Loucy (cell line): ENCODE measurements around the gene GPRIN1.

ENCODE experiments used
- H2AFZ ChIP-seq: fragments of 200-600 bp; sonication (generic); 2 replicates; pipeline ENCODE4 v1.6.0; 2016; ENCODE audit warnings: antibody characterized with exemption, mild to moderate bottlenecking, low read length, moderate library complexity
- H3F3A ChIP-seq: fragments of 200-600 bp; 2 replicates; pipeline ENCODE4 v1.6.0; 2016; ENCODE audit warnings: antibody characterized with exemption, low read depth, mild to moderate bottlenecking
- H3K27me3 ChIP-seq: fragments of 200-600 bp; sonication (generic); 2 replicates; pipeline ENCODE4 v1.6.1; 2014; ENCODE audit warnings: low read length, mild to moderate bottlenecking; ENCODE audit not compliant: insufficient read depth, poor library complexity, severe bottlenecking
- H3K36me3 ChIP-seq: fragments of 200-600 bp; sonication (generic); 2 replicates; pipeline ENCODE4 v1.6.1; 2016; ENCODE audit warnings: low read length; ENCODE audit not compliant: insufficient read depth
- H3K4me1 ChIP-seq: fragments of 200-600 bp; sonication (generic); 2 replicates; pipeline ENCODE4 v1.5.1; 2014; ENCODE audit warnings: low read length, mild to moderate bottlenecking; ENCODE audit not compliant: insufficient read depth, poor library complexity, severe bottlenecking
- H3K4me2 ChIP-seq: fragments of 200-600 bp; sonication (generic); 2 replicates; pipeline ENCODE4 v1.6.0; 2014; ENCODE audit warnings: antibody characterized with exemption, low read length, low read depth, mild to moderate bottlenecking; ENCODE audit not compliant: poor library complexity, severe bottlenecking
- H3K4me3 ChIP-seq: fragments of 200-600 bp; sonication (generic); 2 replicates; pipeline ENCODE4 v1.5.1; 2014; ENCODE audit warnings: low read length, mild to moderate bottlenecking, mixed read lengths; ENCODE audit not compliant: poor library complexity, severe bottlenecking
- H3K79me2 ChIP-seq: fragments of 200-600 bp; sonication (generic); 2 replicates; pipeline ENCODE4 v1.6.1; 2014; ENCODE audit warnings: low read length; ENCODE audit not compliant: insufficient read depth
- H3K9ac ChIP-seq: fragments of 200-600 bp; sonication (generic); 2 replicates; pipeline ENCODE4 v1.6.0; 2014; ENCODE audit warnings: mild to moderate bottlenecking, low read depth, low read length, moderate library complexity; ENCODE audit not compliant: poor library complexity, severe bottlenecking
- H3K9me2 ChIP-seq: fragments of 200-600 bp; sonication (generic); replicated peaks from 2 replicates; pipeline ENCODE4 v1.6.1; 2016; ENCODE audit warnings: low read depth, low read length, mixed read lengths
- H3K9me3 ChIP-seq: fragments of 200-600 bp; sonication (generic); 2 replicates; pipeline ENCODE4 v1.6.1; 2014; ENCODE audit warnings: mild to moderate bottlenecking, antibody characterized with exemption, low read length, low read depth; ENCODE audit not compliant: insufficient read depth
- H4K20me1 ChIP-seq: fragments of 200-600 bp; sonication (generic); 2 replicates; pipeline ENCODE4 v1.6.0; 2014; ENCODE audit warnings: antibody characterized with exemption, low read length, mild to moderate bottlenecking; ENCODE audit not compliant: insufficient read depth, poor library complexity, severe bottlenecking
- CTCF ChIP-seq: fragments of 200-600 bp; sonication (generic); conservative IDR thresholded peaks from 2 replicates; pipeline ENCODE4 v1.5.1; 2014; ENCODE audit warnings: mild to moderate bottlenecking, antibody characterized with exemption, low read length
- EZH2phosphoT487 ChIP-seq: fragments of 200-600 bp; IDR thresholded peaks from 2 replicates; pipeline ENCODE4 v1.6.1; 2018; ENCODE audit warnings: antibody characterized with exemption, mild to moderate bottlenecking, moderate library complexity, borderline replicate concordance

GPRIN1 gene

GRCh38 chr5:176624142-176624541 lies 14.2 kb upstream of the GPRIN1 start:
- Histone ChIP-seq H3K79me2 (no peaks in the 10 kb centered on the region), H3F3A (no peaks in the 10 kb centered on the region), H3K4me2 (no peak overlapping the region), H4K20me1 (no peaks in the 10 kb centered on the region), H2AFZ (no peak overlapping the region), H3K9me2 (no peaks in the 10 kb centered on the region), H3K36me3 (no peaks in the 10 kb centered on the region), H3K27me3 (no peaks in the 10 kb centered on the region), H3K9me3 (no peaks in the 10 kb centered on the region), H3K4me1 (no peaks in the 10 kb centered on the region), H3K9ac (no peak overlapping the region), H3K4me3 (no peak overlapping the region)
- TF ChIP-seq EZH2phosphoT487 = no peak
- no peak for TF ChIP-seq CTCF

GRCh38 chr5:176621661-176622079 lies 11.7 kb upstream of the GPRIN1 start:
- H3K36me3 ChIP-seq = no peaks in the 10 kb centered on the region
- H3K9ac ChIP-seq = no peak overlapping the region
- H3K4me2 ChIP-seq = no peak overlapping the region
- no peaks in the 10 kb centered on the region for H4K20me1 ChIP-seq
- H3K9me3 ChIP-seq = no peaks in the 10 kb centered on the region
- no peaks in the 10 kb centered on the region for H3F3A ChIP-seq
- no peaks in the 10 kb centered on the region for H3K79me2 ChIP-seq
- no peaks in the 10 kb centered on the region for H3K4me1 ChIP-seq
- no peak for TF ChIP-seq EZH2phosphoT487
- TF ChIP-seq CTCF = no peak
- no peaks in the 10 kb centered on the region for H3K9me2 ChIP-seq
- H3K27me3 ChIP-seq = no peaks in the 10 kb centered on the region
- no peak overlapping the region for H2AFZ ChIP-seq
- H3K4me3 ChIP-seq = no peak overlapping the region

GRCh38 chr5:176620333-176620981 lies 10.5 kb upstream of the GPRIN1 start:
- Histone ChIP-seq H3K9me2 (no peaks in the 10 kb centered on the region), H2AFZ (no peak overlapping the region), H3K9me3 (no peaks in the 10 kb centered on the region), H3K9ac (no peak overlapping the region), H3K4me2 (no peak overlapping the region), H4K20me1 (no peaks in the 10 kb centered on the region), H3K79me2 (no peaks in the 10 kb centered on the region), H3K36me3 (no peaks in the 10 kb centered on the region), H3K4me3 (no peak overlapping the region), H3F3A (no peaks in the 10 kb centered on the region), H3K27me3 (no peaks in the 10 kb centered on the region), H3K4me1 (no peaks in the 10 kb centered on the region)
- no peak for TF ChIP-seq EZH2phosphoT487
- no peak for TF ChIP-seq CTCF
